Testis (tissue), 3 donors: ENCODE results near the gene CDYL. TPM values are rescaled to one million over a fixed set of nuclear protein-coding genes. Genes with fewer than 3 reads are reported as not detected.

Source experiments
- DNase-seq: peaks from one replicate; pipeline ENCODE4 v3.0.0-alpha.2; 2019
- H3K27ac ChIP-seq, 2 donors: fragments of 200-600 bp; sonication (generic); one replicate each; pipeline ENCODE4 v1.5.1; 2019
- H3K27me3 ChIP-seq: fragments of 200-600 bp; sonication (generic); one replicate; pipeline ENCODE4 v1.5.1; 2019
- H3K36me3 ChIP-seq: fragments of 200-600 bp; sonication (generic); one replicate; pipeline ENCODE4 v1.5.1; 2017; ENCODE audit warnings: low read depth; ENCODE audit errors: missing control alignments
- H3K4me1 ChIP-seq: fragments of 200-600 bp; sonication (generic); one replicate; pipeline ENCODE4 v1.5.1; 2019
- H3K4me3 ChIP-seq, 2 donors: fragments of 200-600 bp; sonication (generic); one replicate each; pipeline ENCODE4 v1.5.1; 2017 to 2019
- H3K9me3 ChIP-seq: fragments of 200-600 bp; sonication (generic); one replicate; pipeline ENCODE4 v1.5.1; 2017
- CTCF ChIP-seq, 3 experiments: fragments of 450-650 bp in 2 of 3; fragments of 200-600 bp in 1 of 3; sonication (generic) in 1 of 3; IDR thresholded peaks; one replicate each; pipeline ENCODE4 v1.5.1; 2016 to 2019; ENCODE audit warnings: antibody characterized with exemption in 3 of 3, mild to moderate bottlenecking in 2 of 3, moderate library complexity in 1 of 3
- POLR2A ChIP-seq: fragments of 450-650 bp; IDR thresholded peaks from one replicate; pipeline ENCODE4 v1.6.1; 2017; ENCODE audit warnings: antibody characterized with exemption, mild to moderate bottlenecking, moderate library complexity
- WGBS, 2 donors: methylation state at CpG; one replicate each; pipeline ENCODE4 v1.1.5; 2018; 5-methylcytosine and 5-hydroxymethylcytosine counted together
- intact Hi-C: fragments of 100-400 bp; cut with DNase I; formaldehyde crosslinking; loops from one replicate; pipeline ENCODE4 v1.15.1; 2023; ENCODE audit warnings: low total_unique reads
- polyA plus RNA-seq: library from polyadenylated mRNA; stranded (reverse); fragments of 350-450 nt; fragmentation: Illumina TruSeq; extraction: RNeasy Lipid Tissue Mini Kit (QIAGEN cat#74804); gene quantifications from one replicate; pipeline ENCODE4 v1.2.3, GENCODE V29; 2014; ENCODE audit warnings: low read depth, low replicate concordance; ENCODE audit not compliant: insufficient read depth
- total RNA-seq, 2 donors: library from RNA; depleted of rRNA; stranded (reverse); fragments of >200 nt; gene quantifications; one replicate each; pipeline ENCODE4 v1.2.3, GENCODE V29; 2016

The CDYL gene
- total and polyA plus RNA-seq, 3 donors from 2014 or later = 26.8 to 72.8 (median 46.3) TPM

DNA sequence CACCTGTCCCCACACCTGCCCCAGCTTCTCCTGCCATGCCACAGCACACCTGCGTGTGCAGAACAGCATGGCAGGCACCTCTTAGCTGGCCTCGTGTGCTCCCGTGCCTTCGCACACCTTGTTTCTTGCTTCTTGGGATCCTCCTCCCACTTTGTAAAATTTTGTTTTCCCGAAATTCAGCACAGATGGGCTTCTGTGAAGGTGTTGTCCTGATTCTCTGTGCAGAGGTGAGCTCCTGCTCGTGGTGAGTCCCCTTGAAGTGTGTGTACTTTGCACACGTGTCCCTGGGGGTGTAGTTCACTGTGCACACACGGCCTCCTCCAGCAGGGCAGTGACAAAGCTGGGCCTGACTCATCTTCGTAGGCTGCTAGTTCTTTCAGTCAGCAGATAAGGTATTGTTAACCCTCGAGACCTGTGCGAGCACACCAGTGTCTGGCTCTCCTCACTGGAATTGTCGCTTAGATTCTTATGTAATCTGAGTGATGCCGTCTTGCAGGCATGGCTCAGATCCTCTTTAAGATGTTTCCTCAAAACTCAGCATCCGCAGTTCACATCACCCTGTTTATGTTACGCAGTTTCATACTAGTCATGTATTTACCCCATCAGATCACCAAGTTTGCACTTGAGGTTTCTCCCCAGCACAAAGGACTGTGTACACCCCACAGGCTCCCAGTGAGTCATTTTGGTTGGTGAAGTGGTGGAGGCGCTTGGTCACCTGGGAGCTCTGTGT, 77.7 kb downstream of the CDYL start:
- 87 to 88% methylated on average over 12 to 16 of the region's 16 CpGs for WGBS, 2 donors
- H3K4me3 ChIP-seq = no peak overlapping the region
- no peaks in the 10 kb centered on the region for H3K4me1 ChIP-seq
- H3K27ac ChIP-seq = no peak overlapping the region
- no peak for TF ChIP-seq CTCF (IDR thresholded peaks at IDR 0.05)
- no peak for TF ChIP-seq POLR2A
- intact Hi-C loops = no loop called here
- H3K27me3 ChIP-seq = no peaks in the 10 kb centered on the region
- no peak for DNase-seq
- H3K36me3 ChIP-seq = no peaks in the 10 kb centered on the region
- H3K9me3 ChIP-seq = no peaks in the 10 kb centered on the region

DNA sequence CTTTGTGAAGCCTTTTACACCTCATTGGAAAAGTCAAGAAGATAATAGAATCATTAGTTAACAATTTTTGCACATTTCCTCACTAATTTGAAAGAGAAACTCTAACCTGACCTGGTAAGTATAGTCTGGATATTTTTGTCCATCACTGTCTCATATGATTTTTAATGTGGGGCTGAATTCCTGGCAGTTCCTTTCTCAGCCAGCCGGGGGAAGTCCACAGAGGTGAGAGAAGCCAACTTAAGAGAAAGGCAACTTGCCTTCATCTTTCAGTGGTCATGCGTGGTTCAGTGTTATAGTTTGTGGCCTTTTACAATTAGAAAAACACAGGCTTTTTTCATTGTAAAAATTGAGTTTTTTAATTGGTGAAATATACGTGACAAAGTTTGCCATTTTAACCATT, 80.6 kb downstream of the CDYL start:
- no peaks in the 10 kb centered on the region for H3K9me3 ChIP-seq
- H3K36me3 ChIP-seq = no peaks in the 10 kb centered on the region
- H3K27ac ChIP-seq = no peak overlapping the region
- no peaks in the 10 kb centered on the region for H3K27me3 ChIP-seq
- 92 to 95% methylated on average over 3 of the region's 3 CpGs for WGBS, 2 donors
- H3K4me1 ChIP-seq = no peaks in the 10 kb centered on the region
- DNase-seq = no peak
- intact Hi-C loops = no loop called here
- H3K4me3 ChIP-seq = no peak overlapping the region
- no peak for TF ChIP-seq POLR2A
- no peak for TF ChIP-seq CTCF (IDR thresholded peaks at IDR 0.05)

GRCh38 chr6:4858194-4859015, 82.2 kb downstream of the CDYL start:
- no peak for DNase-seq

GRCh38 chr6:4860387-4860786, 84.2 kb downstream of the CDYL start:
- DNase-seq = no peak
- Histone ChIP-seq H3K27ac (no peak overlapping the region), H3K4me3 (no peak overlapping the region), H3K9me3 (no peaks in the 10 kb centered on the region), H3K36me3 (no peaks in the 10 kb centered on the region), H3K27me3 (no peaks in the 10 kb centered on the region), H3K4me1 (no peaks in the 10 kb centered on the region)
- WGBS, 2 donors = 96 to 100% methylated on average over 2 of the region's 2 CpGs
- no peak for TF ChIP-seq POLR2A
- TF ChIP-seq CTCF (IDR thresholded peaks at IDR 0.05) = no peak
- intact Hi-C loops = no loop called here

More at GRCh38 chr6:4858194-4859015, 82.2 kb downstream of the CDYL start:
- 87 to 89% methylated on average over 8 of the region's 8 CpGs for WGBS, 2 donors
- no peak for TF ChIP-seq POLR2A
- TF ChIP-seq CTCF (IDR thresholded peaks at IDR 0.05) = no peak
- intact Hi-C loops = no loop called here
- no peaks in the 10 kb centered on the region for H3K9me3 ChIP-seq
- no peaks in the 10 kb centered on the region for H3K4me1 ChIP-seq
- no peak overlapping the region for H3K4me3 ChIP-seq
- H3K36me3 ChIP-seq = no peaks in the 10 kb centered on the region
- H3K27ac ChIP-seq = no peak overlapping the region
- H3K27me3 ChIP-seq = no peaks in the 10 kb centered on the region
